Medulla oblongata (tissue), 1 donor: ENCODE results near the gene TOX4.

Experiments used
- DNase-seq: peaks from one replicate; pipeline ENCODE4 v3.0.0-alpha.2; 2015; ENCODE audit errors: extremely low spot score

TOX4 gene

GRCh38 chr14:21503376-21503775, 26.4 kb downstream of the TOX4 start:
- no peak for DNase-seq

GRCh38 chr14:21505012-21505553, 28.1 kb downstream of the TOX4 start:
- no peak for DNase-seq

GRCh38 chr14:21506557-21506956, 29.6 kb downstream of the TOX4 start:
- DNase-seq = no peak

GRCh38 chr14:21509432-21510143, 32.6 kb downstream of the TOX4 start:
- DNase-seq = no peak

- peak; percentile 100 for DNase-seq
Observed at GRCh38 chr14:21510735-21511657, 34.0 kb downstream of the TOX4 start, which contains the start of gene METTL3. TSS of gene METTL3 (minus strand) at chr14:21511340. CDS start at chr14:21511223, 117 bp downstream.

- DNase-seq = no peak
Observed at GRCh38 chr14:21514341-21514740, 37.3 kb downstream of the TOX4 start.

GRCh38 chr14:21518725-21519124, 41.7 kb downstream of the TOX4 start:
- DNase-seq = no peak

GRCh38 chr14:21520767-21521166, 43.8 kb downstream of the TOX4 start:
- DNase-seq = no peak

GRCh38 chr14:21521501-21521900, 44.5 kb downstream of the TOX4 start:
- DNase-seq = no peak

GRCh38 chr14:21523203-21523602, 46.2 kb downstream of the TOX4 start:
- no peak for DNase-seq

- peak; percentile 40 for DNase-seq
Observed at GRCh38 chr14:21524575-21525490, 47.8 kb downstream of the TOX4 start.

- peak; percentile 32 for DNase-seq
Observed at GRCh38 chr14:21525571-21525961, 48.6 kb downstream of the TOX4 start.

- peak; percentile 87 for DNase-seq
Observed at GRCh38 chr14:21525962-21526671, 49.1 kb downstream of the TOX4 start, which contains the start of gene SALL2. TSS of gene SALL2 (minus strand) at chr14:21526346. CDS start at chr14:21526127, 219 bp downstream.

- no peak for DNase-seq
Observed at GRCh38 chr14:21526672-21527317, 49.8 kb downstream of the TOX4 start.

- no peak for DNase-seq
Observed at GRCh38 chr14:21527318-21527679, 50.3 kb downstream of the TOX4 start.

GRCh38 chr14:21528381-21529348, 51.7 kb downstream of the TOX4 start:
- DNase-seq = no peak

GRCh38 chr14:21529515-21529914, 52.5 kb downstream of the TOX4 start:
- DNase-seq = no peak

- DNase-seq = no peak
Observed at GRCh38 chr14:21533294-21533693, 56.3 kb downstream of the TOX4 start.

GRCh38 chr14:21534576-21534975, 57.6 kb downstream of the TOX4 start:
- no peak for DNase-seq
